Endothelial cell of umbilical vein (primary cell): ENCODE results near the gene KRTAP5-2. TPM values are rescaled to one million over a fixed set of nuclear protein-coding genes. Genes with fewer than 3 reads are reported as not detected.

Experiments
- BruUV-seq: library from RNA; stranded (reverse); fragments of 400-500 nt; replicated peaks from 2 replicates; lab custom pipeline; 2021; lab: Mats Ljungman, UMichigan
- CTCF ChIA-PET: fragments of 300-600, 350-600 bp; sonication (Branson Sonifier 250); formaldehyde crosslinking; loops from one replicate; lab custom pipeline; 2021; ENCODE audit warnings: antibody characterized with exemption, inconsistent platforms; lab: Charles Lee
- POLR2A ChIA-PET: fragments of 300-600, 350-600 bp; sonication (Branson Sonifier 250); formaldehyde crosslinking; loops from one replicate; lab custom pipeline; 2021; ENCODE audit warnings: antibody characterized with exemption, inconsistent platforms; lab: Charles Lee
- DNase-seq: peaks from one replicate; pipeline ENCODE4 v3.0.0-alpha.2; 2011; ENCODE audit warnings: low read depth, low spot score
- FAIRE-seq: peaks from 2 replicates; lab custom pipeline; 2011; peaks lifted over from hg19 to GRCh38; lab: Jason Lieb, UNC
- H2AFZ ChIP-seq: 2 replicates; pipeline ENCODE4 v1.6.0; 2012; ENCODE audit warnings: low read depth, low read length, control low read depth, inconsistent platforms
- H3K27ac ChIP-seq: 2 replicates; pipeline ENCODE4 v1.5.1; 2011; ENCODE audit warnings: low read depth, mild to moderate bottlenecking, control low read depth, low read length, moderate library complexity; ENCODE audit not compliant: insufficient read depth
- H3K27me3 ChIP-seq, 2 experiments: 2 replicates each; pipeline versions ENCODE4 v1.6.0 to v1.6.1; 2011; ENCODE audit warnings: low read length in 2 of 2, mixed read lengths in 1 of 2; ENCODE audit not compliant: control insufficient read depth in 2 of 2, insufficient read depth in 2 of 2
- H3K36me3 ChIP-seq, 2 experiments: 2 replicates in 1 of 2; 3 replicates in 1 of 2; pipeline ENCODE4 v1.5.1; 2011; ENCODE audit warnings: low read length in 2 of 2, mild to moderate bottlenecking in 1 of 2, moderate library complexity in 1 of 2; ENCODE audit not compliant: control insufficient read depth in 2 of 2, insufficient read depth in 2 of 2; ENCODE audit errors: extremely low read depth in 1 of 2
- H3K4me1 ChIP-seq: 3 replicates; pipeline ENCODE4 v1.5.1; 2011; ENCODE audit warnings: mild to moderate bottlenecking, low read length; ENCODE audit not compliant: control insufficient read depth, insufficient read depth; ENCODE audit errors: extremely low read depth
- H3K4me2 ChIP-seq: 2 replicates; pipeline ENCODE4 v1.6.1; 2011; ENCODE audit warnings: low read length, control low read depth, mixed read lengths; ENCODE audit not compliant: insufficient read depth
- H3K4me3 ChIP-seq, 3 experiments: fragments of 200-600 bp in 1 of 3; sonication (generic), shearing (Covaris generic) in 1 of 3; replicated peaks in 1 of 3; 2 replicates each; pipeline ENCODE4 v1.5.1; 2011 to 2016; ENCODE audit warnings: control low read depth in 3 of 3, low read length in 3 of 3, mild to moderate bottlenecking in 2 of 3, inconsistent platforms in 1 of 3, low read depth in 1 of 3, moderate library complexity in 1 of 3; ENCODE audit not compliant: insufficient read depth in 1 of 3
- H3K79me2 ChIP-seq: 2 replicates; pipeline ENCODE4 v1.6.0; 2012; ENCODE audit warnings: low read length, inconsistent platforms; ENCODE audit not compliant: control insufficient read depth, insufficient read depth
- H3K9ac ChIP-seq: replicated peaks from 2 replicates; pipeline ENCODE3; 2011; ENCODE audit warnings: low read length, control low read depth; ENCODE audit not compliant: insufficient read depth; ENCODE audit errors: extremely low read depth
- H3K9me1 ChIP-seq: replicated peaks from 3 replicates; pipeline ENCODE4 v1.6.0; 2011; ENCODE audit warnings: mild to moderate bottlenecking, low read length; ENCODE audit not compliant: control insufficient read depth, insufficient read depth; ENCODE audit errors: extremely low read depth
- H3K9me3 ChIP-seq: replicated peaks from 2 replicates; pipeline ENCODE4 v1.5.1; 2012; ENCODE audit warnings: low read length, inconsistent platforms; ENCODE audit not compliant: control insufficient read depth, insufficient read depth
- H4K20me1 ChIP-seq: replicated peaks from 2 replicates; pipeline ENCODE3; 2011; ENCODE audit warnings: mild to moderate bottlenecking, low read length; ENCODE audit not compliant: control insufficient read depth, insufficient read depth; ENCODE audit errors: extremely low read depth
- EZH2 ChIP-seq: IDR thresholded peaks from 2 replicates; pipeline ENCODE4 v1.6.1; 2012; ENCODE audit warnings: borderline replicate concordance, low read depth, mild to moderate bottlenecking, moderate library complexity, low read length, inconsistent platforms; ENCODE audit not compliant: severe bottlenecking
- FOS ChIP-seq: IDR thresholded peaks from 2 replicates; pipeline ENCODE4 v1.6.1; 2011; ENCODE audit warnings: mild to moderate bottlenecking, low read length, moderate library complexity, borderline replicate concordance; ENCODE audit not compliant: insufficient read depth
- GATA2 ChIP-seq: IDR thresholded peaks from 2 replicates; pipeline ENCODE4 v1.7.0; 2011; ENCODE audit warnings: low read depth, mild to moderate bottlenecking, moderate library complexity, mixed read lengths, low read length; ENCODE audit not compliant: insufficient read length, insufficient read depth
- JUN ChIP-seq: IDR thresholded peaks from 2 replicates; pipeline ENCODE4 v1.6.1; 2011; ENCODE audit warnings: borderline replicate concordance, low read depth; ENCODE audit not compliant: insufficient read length, insufficient read depth
- MYC ChIP-seq: IDR thresholded peaks from one replicate; pipeline ENCODE4 v1.6.1; 2011; ENCODE audit warnings: mild to moderate bottlenecking, low read depth, low read length
- POLR2A ChIP-seq: IDR thresholded peaks from 2 replicates; pipeline ENCODE4 v1.6.1; 2012; ENCODE audit warnings: low read depth, mild to moderate bottlenecking, control low read depth, low read length
- POLR2AphosphoS5 ChIP-seq: IDR thresholded peaks from 2 replicates; pipeline ENCODE4 v1.6.1; 2012; ENCODE audit warnings: low read depth, mild to moderate bottlenecking, control low read depth, low read length, moderate library complexity; ENCODE audit not compliant: insufficient read depth
- dilution Hi-C: fragments of 300-500 bp; cut with MboI; formaldehyde crosslinking; loops from one replicate; pipeline ENCODE4 v1.15.0; 2019; ENCODE audit warnings: low sequenced_read_pairs; ENCODE audit not compliant: extremely low pct_ligation_motif_present
- intact Hi-C: fragments of 100-400 bp; cut with micrococcal nuclease; formaldehyde crosslinking; loops from one replicate; pipeline ENCODE4 v1.10.0; 2022
- polyA plus RNA-seq, 4 experiments: library from polyadenylated mRNA; depleted of rRNA in 3 of 4; stranded (reverse) in 3 of 4; unstranded in 1 of 4; fragments of >200 nt; gene quantifications; 2 replicates each; pipeline versions ENCODE4 v1.2.1 to v1.2.3, GENCODE V29; 2011 to 2012; ENCODE audit warnings: missing spikeins in 1 of 4
- total RNA-seq: library from RNA; stranded (reverse); gene quantifications from 2 replicates; pipeline ENCODE4 v1.2.3, GENCODE V29; 2021
- TF ChIP-seq, protein P1 (sequence below): IDR thresholded peaks from 2 replicates; pipeline ENCODE4 v1.6.1; 2011; ENCODE audit not compliant: insufficient read depth, insufficient read length
- TF ChIP-seq, protein P2 (sequence below), 2 donors: IDR thresholded peaks; 1 replicate in 1 of 2; 2 replicates in 1 of 2; pipeline ENCODE4 v1.5.1; 2011; ENCODE audit warnings: low read length in 2 of 2, mild to moderate bottlenecking in 2 of 2, moderate library complexity in 2 of 2, control low read depth in 1 of 2, inconsistent platforms in 1 of 2, low read depth in 1 of 2; ENCODE audit not compliant: insufficient read depth in 1 of 2; ENCODE audit errors: extremely low read depth in 1 of 2

KRTAP5-2 gene
- total and polyA plus RNA-seq, 2 donors (not counting 3 experiments of a cell fraction or from before 2014, with no cell fraction given) = not detected

DNA sequence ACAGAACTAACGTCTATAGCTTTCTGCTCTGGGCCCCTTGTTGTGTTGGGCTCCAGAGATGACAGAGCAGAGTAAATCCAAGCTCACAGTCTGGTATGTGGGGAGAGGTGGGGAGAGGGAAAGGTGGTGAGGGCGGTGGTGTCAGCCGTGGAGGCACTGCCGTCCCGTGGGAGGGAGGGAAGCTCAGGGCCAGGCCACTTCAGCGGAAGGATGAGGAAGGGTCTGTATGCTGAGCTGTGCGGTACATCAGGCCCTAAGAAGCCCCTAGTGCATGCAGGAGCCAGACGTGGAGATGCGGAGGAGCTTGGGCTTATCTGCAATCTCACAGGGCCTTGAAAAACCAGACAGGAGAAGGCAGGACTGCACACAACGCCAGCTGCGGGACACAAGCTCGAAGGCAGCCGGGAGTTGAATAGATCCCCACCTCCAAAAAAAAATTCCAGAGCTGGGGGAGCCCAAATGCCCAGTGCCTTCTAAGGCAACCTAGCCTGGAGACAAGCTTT, 33.0 kb upstream of the KRTAP5-2 start:
- dilution Hi-C loops = no loop called here
- TF ChIP-seq EZH2 = no peak
- no peak for TF ChIP-seq JUN
- TF ChIP-seq, protein P1, sequence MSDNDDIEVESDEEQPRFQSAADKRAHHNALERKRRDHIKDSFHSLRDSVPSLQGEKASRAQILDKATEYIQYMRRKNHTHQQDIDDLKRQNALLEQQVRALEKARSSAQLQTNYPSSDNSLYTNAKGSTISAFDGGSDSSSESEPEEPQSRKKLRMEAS = no peak
- TF ChIP-seq, protein P2, sequence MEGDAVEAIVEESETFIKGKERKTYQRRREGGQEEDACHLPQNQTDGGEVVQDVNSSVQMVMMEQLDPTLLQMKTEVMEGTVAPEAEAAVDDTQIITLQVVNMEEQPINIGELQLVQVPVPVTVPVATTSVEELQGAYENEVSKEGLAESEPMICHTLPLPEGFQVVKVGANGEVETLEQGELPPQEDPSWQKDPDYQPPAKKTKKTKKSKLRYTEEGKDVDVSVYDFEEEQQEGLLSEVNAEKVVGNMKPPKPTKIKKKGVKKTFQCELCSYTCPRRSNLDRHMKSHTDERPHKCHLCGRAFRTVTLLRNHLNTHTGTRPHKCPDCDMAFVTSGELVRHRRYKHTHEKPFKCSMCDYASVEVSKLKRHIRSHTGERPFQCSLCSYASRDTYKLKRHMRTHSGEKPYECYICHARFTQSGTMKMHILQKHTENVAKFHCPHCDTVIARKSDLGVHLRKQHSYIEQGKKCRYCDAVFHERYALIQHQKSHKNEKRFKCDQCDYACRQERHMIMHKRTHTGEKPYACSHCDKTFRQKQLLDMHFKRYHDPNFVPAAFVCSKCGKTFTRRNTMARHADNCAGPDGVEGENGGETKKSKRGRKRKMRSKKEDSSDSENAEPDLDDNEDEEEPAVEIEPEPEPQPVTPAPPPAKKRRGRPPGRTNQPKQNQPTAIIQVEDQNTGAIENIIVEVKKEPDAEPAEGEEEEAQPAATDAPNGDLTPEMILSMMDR (IDR thresholded peaks at IDR 0.05; ENCODE audit: extremely low read depth in 1 of 2, insufficient read depth in 1 of 2, low read depth in 1 of 2, low read length in 2 of 2) = no peak
- no peak for TF ChIP-seq GATA2
- no peak for TF ChIP-seq FOS
- no peak for TF ChIP-seq POLR2AphosphoS5
- TF ChIP-seq MYC = no peak
- TF ChIP-seq POLR2A = no peak
- H3K27me3 ChIP-seq = peaks cover 0 to 10% of the 10 kb centered on the region in 2 experiments
- no peak overlapping the region for H3K27ac ChIP-seq
- no peak for DNase-seq
- intact Hi-C loops = no loop called here
- H3K79me2 ChIP-seq = no peaks in the 10 kb centered on the region
- no TSS peak for BruUV-seq
- H3K9me3 ChIP-seq = no peaks in the 10 kb centered on the region
- CTCF ChIA-PET = interaction anchor here (1.1 to 4.3 kb wide), 11 partner anchors 8 to 521 kb away, joined by 3 to 25 read pairs (median 5); no protein-coding TSS in a partner anchor
- H3K9me1 ChIP-seq = no peaks in the 10 kb centered on the region
- FAIRE-seq = no peak
- H3K36me3 ChIP-seq = no peaks in the 10 kb centered on the region
- H2AFZ ChIP-seq = no peak overlapping the region
- POLR2A ChIA-PET = no interaction called here
- H3K9ac ChIP-seq = no peak overlapping the region
- H3K4me2 ChIP-seq = no peak overlapping the region
- H3K4me3 ChIP-seq = no peak overlapping the region
- no peaks in the 10 kb centered on the region for H4K20me1 ChIP-seq
- H3K4me1 ChIP-seq = no peaks in the 10 kb centered on the region
